Astrocyte (in vitro differentiated cells and primary cell): ENCODE data around the gene PRRT4. TPM values are rescaled to one million over a fixed set of nuclear protein-coding genes. Genes with fewer than 3 reads are reported as not detected.

Experiments used
- DNase-seq: peaks from one replicate; pipeline ENCODE4 v3.0.0-alpha.2; 2010; ENCODE audit warnings: low read depth
- FAIRE-seq: peaks from 2 replicates; lab custom pipeline; 2011; peaks lifted over from hg19 to GRCh38; lab: Jason Lieb, UNC
- H2AFZ ChIP-seq: 2 replicates; pipeline ENCODE4 v1.6.0; 2012; ENCODE audit warnings: low read depth, low read length, inconsistent platforms
- H3K27ac ChIP-seq: 2 replicates; pipeline ENCODE4 v1.5.1; 2011; ENCODE audit warnings: low read depth, low read length, inconsistent platforms
- H3K27me3 ChIP-seq: 2 replicates; pipeline ENCODE4 v1.6.0; 2011; ENCODE audit warnings: low read length, inconsistent platforms; ENCODE audit not compliant: insufficient read depth
- H3K36me3 ChIP-seq: 2 replicates; pipeline ENCODE4 v1.5.1; 2011; ENCODE audit warnings: low read length, inconsistent platforms; ENCODE audit not compliant: insufficient read depth
- H3K4me1 ChIP-seq: 2 replicates; pipeline ENCODE4 v1.5.1; 2011; ENCODE audit warnings: low read length, inconsistent platforms; ENCODE audit not compliant: insufficient read depth
- H3K4me2 ChIP-seq: 2 replicates; pipeline ENCODE4 v1.6.0; 2012; ENCODE audit warnings: low read length, inconsistent platforms
- H3K4me3 ChIP-seq: 2 replicates; pipeline ENCODE4 v1.5.1; 2011; ENCODE audit warnings: low read depth, mild to moderate bottlenecking, low read length, inconsistent platforms; ENCODE audit not compliant: insufficient read depth
- H3K79me2 ChIP-seq: 2 replicates; pipeline ENCODE4 v1.6.0; 2012; ENCODE audit warnings: mild to moderate bottlenecking, low read length, inconsistent platforms; ENCODE audit not compliant: insufficient read depth
- H3K9ac ChIP-seq: 2 replicates; pipeline ENCODE4 v1.6.0; 2012; ENCODE audit warnings: mild to moderate bottlenecking, low read length, inconsistent platforms
- H3K9me3 ChIP-seq: 2 replicates; pipeline ENCODE4 v1.5.1; 2012; ENCODE audit warnings: low read depth, mild to moderate bottlenecking, low read length, inconsistent platforms; ENCODE audit not compliant: insufficient read depth
- H4K20me1 ChIP-seq: 2 replicates; pipeline ENCODE4 v1.6.0; 2012; ENCODE audit warnings: low read length, inconsistent platforms; ENCODE audit not compliant: insufficient read depth
- H3K27ac Mint-ChIP-seq: one replicate; pipeline ENCODE4 v1.8.0; 2021; ENCODE audit warnings: mild to moderate bottlenecking, mixed read lengths; ENCODE audit not compliant: unreplicated experiment
- H3K27me3 Mint-ChIP-seq: one replicate; pipeline ENCODE4 v1.8.0; 2021; ENCODE audit warnings: low read depth, mixed read lengths; ENCODE audit not compliant: unreplicated experiment
- H3K36me3 Mint-ChIP-seq: one replicate; pipeline ENCODE4 v1.8.0; 2021; ENCODE audit warnings: low read depth, mixed read lengths; ENCODE audit not compliant: unreplicated experiment
- H3K4me1 Mint-ChIP-seq: one replicate; pipeline ENCODE4 v1.8.0; 2021; ENCODE audit warnings: low read depth, mixed read lengths; ENCODE audit not compliant: unreplicated experiment
- H3K4me3 Mint-ChIP-seq: one replicate; pipeline ENCODE4 v1.8.0; 2021; ENCODE audit warnings: mild to moderate bottlenecking, moderate library complexity, mixed read lengths; ENCODE audit not compliant: unreplicated experiment
- H3K9me3 Mint-ChIP-seq: one replicate; pipeline ENCODE4 v1.8.0; 2021; ENCODE audit warnings: mild to moderate bottlenecking, mixed read lengths; ENCODE audit not compliant: unreplicated experiment
- CTCF ChIP-seq: IDR thresholded peaks from 2 replicates; pipeline ENCODE4 v1.5.1; 2011; ENCODE audit warnings: low read depth, mild to moderate bottlenecking, inconsistent platforms, low read length, moderate library complexity; ENCODE audit not compliant: insufficient read depth
- EZH2 ChIP-seq: IDR thresholded peaks from 2 replicates; pipeline ENCODE4 v1.6.1; 2012; ENCODE audit warnings: mild to moderate bottlenecking, low read length, inconsistent platforms; ENCODE audit not compliant: insufficient read depth
- total RNA-seq: library from RNA; stranded (reverse); gene quantifications from 2 replicates; pipeline ENCODE4 v1.2.1, GENCODE V29; 2021

The PRRT4 gene
- total RNA-seq, 1 donor from 2014 or later: 0.93 TPM

GRCh38 chr7:128385988-128386925 is 24.8 kb upstream of the PRRT4 start:
- H3K27me3 Mint-ChIP-seq: peaks cover 68% of the 10 kb centered on the region
- H3K4me2 ChIP-seq: no peak overlapping the region
- H3K36me3 ChIP-seq: no peaks in the 10 kb centered on the region
- H3K36me3 Mint-ChIP-seq: no peaks in the 10 kb centered on the region
- H3K9me3 Mint-ChIP-seq: no peaks in the 10 kb centered on the region
- TF ChIP-seq EZH2 (no peak), CTCF (no peak)
- H3K27ac ChIP-seq: no peak overlapping the region
- no peaks in the 10 kb centered on the region for H3K79me2 ChIP-seq
- no peak overlapping the region for H3K9ac ChIP-seq
- no peak overlapping the region for H3K4me3 ChIP-seq
- H2AFZ ChIP-seq: no peak overlapping the region
- FAIRE-seq: no peak
- H3K4me1 ChIP-seq: no peaks in the 10 kb centered on the region
- no peaks in the 10 kb centered on the region for H3K4me1 Mint-ChIP-seq
- H3K27me3 ChIP-seq: peaks cover 12% of the 10 kb centered on the region
- DNase-seq: no peak
- H3K9me3 ChIP-seq: no peaks in the 10 kb centered on the region
- no peak overlapping the region for H3K27ac Mint-ChIP-seq
- H3K4me3 Mint-ChIP-seq: no peak overlapping the region
- peaks cover 4% of the 10 kb centered on the region for H4K20me1 ChIP-seq

- Histone ChIP-seq H3K9ac (no peak overlapping the region), H2AFZ (no peak overlapping the region), H3K27ac (no peak overlapping the region), H3K79me2 (no peaks in the 10 kb centered on the region), H3K4me1 (no peaks in the 10 kb centered on the region), H3K4me2 (no peak overlapping the region), H3K9me3 (no peaks in the 10 kb centered on the region), H3K36me3 (no peaks in the 10 kb centered on the region), H4K20me1 (peaks cover 3% of the 10 kb centered on the region), H3K27me3 (peaks cover 12% of the 10 kb centered on the region), H3K4me3 (no peak overlapping the region)
- no peak overlapping the region for H3K4me3 Mint-ChIP-seq
- H3K9me3 Mint-ChIP-seq: no peaks in the 10 kb centered on the region
- no peak for TF ChIP-seq CTCF
- TF ChIP-seq EZH2: no peak
- H3K27ac Mint-ChIP-seq: no peak overlapping the region
- peaks cover 60% of the 10 kb centered on the region for H3K27me3 Mint-ChIP-seq
- FAIRE-seq (no peak), DNase-seq (no peak)
- no peaks in the 10 kb centered on the region for H3K36me3 Mint-ChIP-seq
- no peaks in the 10 kb centered on the region for H3K4me1 Mint-ChIP-seq
Measured at GRCh38 chr7:128384726-128385125, 23.2 kb upstream of the PRRT4 start.

GRCh38 chr7:128383776-128384175 is 22.3 kb upstream of the PRRT4 start:
- Histone ChIP-seq H3K9me3 (no peaks in the 10 kb centered on the region), H3K4me1 (no peaks in the 10 kb centered on the region), H3K27ac (no peak overlapping the region), H2AFZ (no peak overlapping the region), H3K4me2 (no peak overlapping the region), H4K20me1 (no peaks in the 10 kb centered on the region), H3K79me2 (no peaks in the 10 kb centered on the region), H3K36me3 (no peaks in the 10 kb centered on the region), H3K4me3 (no peak overlapping the region), H3K27me3 (peaks cover 12% of the 10 kb centered on the region), H3K9ac (no peak overlapping the region)
- H3K27me3 Mint-ChIP-seq: peaks cover 57% of the 10 kb centered on the region
- no peak overlapping the region for H3K4me3 Mint-ChIP-seq
- peaks cover under 1% of the 10 kb centered on the region for H3K4me1 Mint-ChIP-seq
- FAIRE-seq: no peak
- no peak for DNase-seq
- H3K36me3 Mint-ChIP-seq: no peaks in the 10 kb centered on the region
- no peaks in the 10 kb centered on the region for H3K9me3 Mint-ChIP-seq
- H3K27ac Mint-ChIP-seq: peak overlapping the region; percentile 18
- TF ChIP-seq CTCF (no peak), EZH2 (no peak)
